H1 (cell line): Measurements from ENCODE around the gene NDUFB2. TPM values are rescaled to one million over a fixed set of nuclear protein-coding genes. Genes with fewer than 3 reads are reported as not detected.

Source experiments
- BCL11A ChIP-seq, 2 experiments: IDR thresholded peaks; one replicate each; pipeline ENCODE4 v1.6.1; 2011; ENCODE audit warnings: low read depth in 2 of 2, low read length in 2 of 2, mild to moderate bottlenecking in 2 of 2
- POLR2A ChIP-seq, 2 experiments: IDR thresholded peaks; 1 replicate in 1 of 2; 2 replicates in 1 of 2; pipeline ENCODE4 v1.6.1; 2011; ENCODE audit warnings: low read depth in 2 of 2, low read length in 2 of 2, mild to moderate bottlenecking in 2 of 2; ENCODE audit errors: control extremely low read depth in 1 of 2
- polyA plus RNA-seq, 7 experiments: library from polyadenylated mRNA; depleted of rRNA in 3 of 7; stranded (reverse) in 5 of 7; unstranded in 2 of 7; fragments of >200 nt in 5 of 7; fragments of 200-250 nt in 2 of 7; gene quantifications; 1 replicate in 5 of 7; 2 replicates in 1 of 7; 4 replicates in 1 of 7; pipeline versions ENCODE4 v1.2.1 to v1.2.3, GENCODE V29; 2011 to 2013; ENCODE audit warnings: missing spikeins in 2 of 7, mixed read lengths in 2 of 7
- total RNA-seq: library from RNA; stranded (reverse); fragmentation: NEBNext Ultra II Directional; extraction: Animal tissue kit (Norgen Biotek cat#: 25700); gene quantifications from 2 replicates; pipeline ENCODE4 v1.2.1, GENCODE V29; 2021
- TF ChIP-seq, protein P1 (sequence below): fragments of 300-600 bp; sonication (generic); IDR thresholded peaks from 2 replicates; pipeline ENCODE4 v1.7.1; 2012; ENCODE audit warnings: low read length, moderate library complexity, mild to moderate bottlenecking, inconsistent platforms; ENCODE audit not compliant: insufficient replicate concordance

The NDUFB2 gene
- total and polyA plus RNA-seq, 2 of the 8 experiments (the other 6 are each of a cell fraction or from before 2014, with no cell fraction given): 168 to 881 TPM

GRCh38 chr7:140679186-140679585 lies 17.3 kb upstream of the NDUFB2 start (continued):
- TF ChIP-seq, protein P1, sequence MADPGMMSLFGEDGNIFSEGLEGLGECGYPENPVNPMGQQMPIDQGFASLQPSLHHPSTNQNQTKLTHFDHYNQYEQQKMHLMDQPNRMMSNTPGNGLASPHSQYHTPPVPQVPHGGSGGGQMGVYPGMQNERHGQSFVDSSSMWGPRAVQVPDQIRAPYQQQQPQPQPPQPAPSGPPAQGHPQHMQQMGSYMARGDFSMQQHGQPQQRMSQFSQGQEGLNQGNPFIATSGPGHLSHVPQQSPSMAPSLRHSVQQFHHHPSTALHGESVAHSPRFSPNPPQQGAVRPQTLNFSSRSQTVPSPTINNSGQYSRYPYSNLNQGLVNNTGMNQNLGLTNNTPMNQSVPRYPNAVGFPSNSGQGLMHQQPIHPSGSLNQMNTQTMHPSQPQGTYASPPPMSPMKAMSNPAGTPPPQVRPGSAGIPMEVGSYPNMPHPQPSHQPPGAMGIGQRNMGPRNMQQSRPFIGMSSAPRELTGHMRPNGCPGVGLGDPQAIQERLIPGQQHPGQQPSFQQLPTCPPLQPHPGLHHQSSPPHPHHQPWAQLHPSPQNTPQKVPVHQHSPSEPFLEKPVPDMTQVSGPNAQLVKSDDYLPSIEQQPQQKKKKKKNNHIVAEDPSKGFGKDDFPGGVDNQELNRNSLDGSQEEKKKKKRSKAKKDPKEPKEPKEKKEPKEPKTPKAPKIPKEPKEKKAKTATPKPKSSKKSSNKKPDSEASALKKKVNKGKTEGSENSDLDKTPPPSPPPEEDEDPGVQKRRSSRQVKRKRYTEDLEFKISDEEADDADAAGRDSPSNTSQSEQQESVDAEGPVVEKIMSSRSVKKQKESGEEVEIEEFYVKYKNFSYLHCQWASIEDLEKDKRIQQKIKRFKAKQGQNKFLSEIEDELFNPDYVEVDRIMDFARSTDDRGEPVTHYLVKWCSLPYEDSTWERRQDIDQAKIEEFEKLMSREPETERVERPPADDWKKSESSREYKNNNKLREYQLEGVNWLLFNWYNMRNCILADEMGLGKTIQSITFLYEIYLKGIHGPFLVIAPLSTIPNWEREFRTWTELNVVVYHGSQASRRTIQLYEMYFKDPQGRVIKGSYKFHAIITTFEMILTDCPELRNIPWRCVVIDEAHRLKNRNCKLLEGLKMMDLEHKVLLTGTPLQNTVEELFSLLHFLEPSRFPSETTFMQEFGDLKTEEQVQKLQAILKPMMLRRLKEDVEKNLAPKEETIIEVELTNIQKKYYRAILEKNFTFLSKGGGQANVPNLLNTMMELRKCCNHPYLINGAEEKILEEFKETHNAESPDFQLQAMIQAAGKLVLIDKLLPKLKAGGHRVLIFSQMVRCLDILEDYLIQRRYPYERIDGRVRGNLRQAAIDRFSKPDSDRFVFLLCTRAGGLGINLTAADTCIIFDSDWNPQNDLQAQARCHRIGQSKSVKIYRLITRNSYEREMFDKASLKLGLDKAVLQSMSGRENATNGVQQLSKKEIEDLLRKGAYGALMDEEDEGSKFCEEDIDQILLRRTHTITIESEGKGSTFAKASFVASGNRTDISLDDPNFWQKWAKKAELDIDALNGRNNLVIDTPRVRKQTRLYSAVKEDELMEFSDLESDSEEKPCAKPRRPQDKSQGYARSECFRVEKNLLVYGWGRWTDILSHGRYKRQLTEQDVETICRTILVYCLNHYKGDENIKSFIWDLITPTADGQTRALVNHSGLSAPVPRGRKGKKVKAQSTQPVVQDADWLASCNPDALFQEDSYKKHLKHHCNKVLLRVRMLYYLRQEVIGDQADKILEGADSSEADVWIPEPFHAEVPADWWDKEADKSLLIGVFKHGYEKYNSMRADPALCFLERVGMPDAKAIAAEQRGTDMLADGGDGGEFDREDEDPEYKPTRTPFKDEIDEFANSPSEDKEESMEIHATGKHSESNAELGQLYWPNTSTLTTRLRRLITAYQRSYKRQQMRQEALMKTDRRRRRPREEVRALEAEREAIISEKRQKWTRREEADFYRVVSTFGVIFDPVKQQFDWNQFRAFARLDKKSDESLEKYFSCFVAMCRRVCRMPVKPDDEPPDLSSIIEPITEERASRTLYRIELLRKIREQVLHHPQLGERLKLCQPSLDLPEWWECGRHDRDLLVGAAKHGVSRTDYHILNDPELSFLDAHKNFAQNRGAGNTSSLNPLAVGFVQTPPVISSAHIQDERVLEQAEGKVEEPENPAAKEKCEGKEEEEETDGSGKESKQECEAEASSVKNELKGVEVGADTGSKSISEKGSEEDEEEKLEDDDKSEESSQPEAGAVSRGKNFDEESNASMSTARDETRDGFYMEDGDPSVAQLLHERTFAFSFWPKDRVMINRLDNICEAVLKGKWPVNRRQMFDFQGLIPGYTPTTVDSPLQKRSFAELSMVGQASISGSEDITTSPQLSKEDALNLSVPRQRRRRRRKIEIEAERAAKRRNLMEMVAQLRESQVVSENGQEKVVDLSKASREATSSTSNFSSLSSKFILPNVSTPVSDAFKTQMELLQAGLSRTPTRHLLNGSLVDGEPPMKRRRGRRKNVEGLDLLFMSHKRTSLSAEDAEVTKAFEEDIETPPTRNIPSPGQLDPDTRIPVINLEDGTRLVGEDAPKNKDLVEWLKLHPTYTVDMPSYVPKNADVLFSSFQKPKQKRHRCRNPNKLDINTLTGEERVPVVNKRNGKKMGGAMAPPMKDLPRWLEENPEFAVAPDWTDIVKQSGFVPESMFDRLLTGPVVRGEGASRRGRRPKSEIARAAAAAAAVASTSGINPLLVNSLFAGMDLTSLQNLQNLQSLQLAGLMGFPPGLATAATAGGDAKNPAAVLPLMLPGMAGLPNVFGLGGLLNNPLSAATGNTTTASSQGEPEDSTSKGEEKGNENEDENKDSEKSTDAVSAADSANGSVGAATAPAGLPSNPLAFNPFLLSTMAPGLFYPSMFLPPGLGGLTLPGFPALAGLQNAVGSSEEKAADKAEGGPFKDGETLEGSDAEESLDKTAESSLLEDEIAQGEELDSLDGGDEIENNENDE: no peak
- no peak for TF ChIP-seq BCL11A (IDR thresholded peaks at IDR 0.05; ENCODE audit: low read depth in 2 of 2, low read length in 2 of 2)
- no peak for TF ChIP-seq POLR2A (IDR thresholded peaks at IDR 0.05; ENCODE audit: control extremely low read depth in 1 of 2, low read depth in 2 of 2, low read length in 2 of 2)
